Esophagus muscularis mucosa (tissue), 4 donors: Measurements from ENCODE around the gene TNS1. TPM values are rescaled to one million over a fixed set of nuclear protein-coding genes. Genes with fewer than 3 reads are reported as not detected.

Source experiments
- DNase-seq: peaks from one replicate; pipeline ENCODE4 v3.0.0-alpha.2; 2017; ENCODE audit errors: extremely low spot score
- H3K27ac ChIP-seq, 4 donors: fragments of 200-600 bp; sonication (generic); replicated peaks in 1 of 4; 1 replicate in 3 of 4; 2 replicates in 1 of 4; pipeline ENCODE4 v1.5.1; 2016 to 2019; ENCODE audit warnings: mild to moderate bottlenecking in 1 of 4
- H3K27me3 ChIP-seq, 4 donors: fragments of 200-600 bp; sonication (generic); one replicate each; pipeline versions ENCODE4 v1.5.1 to v1.6.0; 2016 to 2019
- H3K36me3 ChIP-seq, 4 donors: fragments of 200-600 bp; sonication (generic); one replicate each; pipeline ENCODE4 v1.5.1; 2016 to 2019
- H3K4me1 ChIP-seq, 4 donors: fragments of 200-600 bp; sonication (generic); one replicate each; pipeline ENCODE4 v1.5.1; 2016 to 2019
- H3K4me3 ChIP-seq, 4 donors: fragments of 200-600 bp; sonication (generic); 1 replicate in 2 of 4; 2 replicates in 2 of 4; pipeline ENCODE4 v1.5.1; 2016 to 2019; ENCODE audit warnings: mild to moderate bottlenecking in 4 of 4, moderate library complexity in 1 of 4
- H3K9me3 ChIP-seq, 4 donors: fragments of 200-600 bp; sonication (generic); 1 replicate in 3 of 4; 2 replicates in 1 of 4; pipeline ENCODE4 v1.5.1; 2016 to 2019
- EP300 ChIP-seq: sonication (generic); formaldehyde crosslinking; IDR thresholded peaks from one replicate; pipeline ENCODE4 v1.6.1; 2017; ENCODE audit warnings: antibody characterized with exemption
- POLR2A ChIP-seq: fragments of 450-650 bp; IDR thresholded peaks from one replicate; pipeline ENCODE4 v1.6.1; 2017; ENCODE audit warnings: antibody characterized with exemption, moderate library complexity, mild to moderate bottlenecking, low read depth
- POLR2AphosphoS5 ChIP-seq, 2 donors: sonication (generic); formaldehyde crosslinking; IDR thresholded peaks; one replicate each; pipeline ENCODE4 v1.6.1; 2017; ENCODE audit warnings: antibody characterized with exemption in 2 of 2
- WGBS: methylation state at CpG from one replicate; pipeline ENCODE4 v1.1.5; 2018; 5-methylcytosine and 5-hydroxymethylcytosine counted together
- intact Hi-C: fragments of 100-400 bp; cut with DNase I; formaldehyde crosslinking; loops from one replicate; pipeline ENCODE4 v1.15.1; 2023
- total RNA-seq, 4 donors: library from RNA; depleted of rRNA; stranded (reverse); fragments of >200 nt; gene quantifications; one replicate each; pipeline versions ENCODE4 v1.1.0 to v1.2.1, GENCODE V29; 2016
- TF ChIP-seq, protein P1 (sequence below), 3 experiments: fragments of 200-600 bp in 2 of 3; fragments of 450-650 bp in 1 of 3; sonication (generic) in 2 of 3; IDR thresholded peaks; one replicate each; pipeline ENCODE4 v1.5.1; 2017 to 2019; ENCODE audit warnings: antibody characterized with exemption in 3 of 3, mild to moderate bottlenecking in 2 of 3, moderate library complexity in 1 of 3

Gene TNS1
- total RNA-seq, 4 donors from 2014 or later, result 1,001 to 2,170 (median 1,411) TPM

DNA sequence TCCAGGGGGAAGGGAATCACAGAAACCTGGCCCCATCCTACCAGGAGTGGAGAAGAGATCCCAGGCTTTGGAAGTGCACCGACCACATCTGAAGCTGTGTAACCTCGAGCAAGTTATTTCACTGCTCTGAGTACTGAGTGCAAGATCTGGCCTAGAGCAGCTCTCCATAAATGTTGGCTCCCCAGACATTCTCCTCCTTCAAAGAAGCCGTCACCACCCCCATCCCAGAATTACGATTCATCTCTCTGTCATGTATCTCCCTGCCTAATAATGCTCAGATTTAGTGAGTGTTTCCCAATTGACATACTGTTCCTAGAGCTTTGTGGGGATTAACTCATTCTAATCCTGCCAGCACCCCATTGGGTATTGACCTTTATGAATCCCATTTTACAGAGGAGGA, 51.7 kb downstream of the TNS1 start:
- H3K4me1 ChIP-seq, result peaks cover 82 to 100% (median 99%) of the 10 kb centered on the region in 4 donors
- DNase-seq, result no peak
- H3K4me3 ChIP-seq, result no peak overlapping the region
- no peaks in the 10 kb centered on the region for H3K27me3 ChIP-seq
- no peaks in the 10 kb centered on the region for H3K9me3 ChIP-seq
- intact Hi-C loops, result no loop called here
- 64% methylated on average over 3 of the region's 4 CpGs for WGBS
- H3K36me3 ChIP-seq, result no peaks in the 10 kb centered on the region
- TF ChIP-seq POLR2AphosphoS5 (IDR thresholded peaks at IDR 0.05) (no peak), POLR2A (no peak), EP300 (no peak)
- TF ChIP-seq, protein P1, sequence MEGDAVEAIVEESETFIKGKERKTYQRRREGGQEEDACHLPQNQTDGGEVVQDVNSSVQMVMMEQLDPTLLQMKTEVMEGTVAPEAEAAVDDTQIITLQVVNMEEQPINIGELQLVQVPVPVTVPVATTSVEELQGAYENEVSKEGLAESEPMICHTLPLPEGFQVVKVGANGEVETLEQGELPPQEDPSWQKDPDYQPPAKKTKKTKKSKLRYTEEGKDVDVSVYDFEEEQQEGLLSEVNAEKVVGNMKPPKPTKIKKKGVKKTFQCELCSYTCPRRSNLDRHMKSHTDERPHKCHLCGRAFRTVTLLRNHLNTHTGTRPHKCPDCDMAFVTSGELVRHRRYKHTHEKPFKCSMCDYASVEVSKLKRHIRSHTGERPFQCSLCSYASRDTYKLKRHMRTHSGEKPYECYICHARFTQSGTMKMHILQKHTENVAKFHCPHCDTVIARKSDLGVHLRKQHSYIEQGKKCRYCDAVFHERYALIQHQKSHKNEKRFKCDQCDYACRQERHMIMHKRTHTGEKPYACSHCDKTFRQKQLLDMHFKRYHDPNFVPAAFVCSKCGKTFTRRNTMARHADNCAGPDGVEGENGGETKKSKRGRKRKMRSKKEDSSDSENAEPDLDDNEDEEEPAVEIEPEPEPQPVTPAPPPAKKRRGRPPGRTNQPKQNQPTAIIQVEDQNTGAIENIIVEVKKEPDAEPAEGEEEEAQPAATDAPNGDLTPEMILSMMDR (IDR thresholded peaks at IDR 0.05), result no peak
- H3K27ac ChIP-seq, result peak overlapping the region; percentile 89 to 98 (median 97)

DNA sequence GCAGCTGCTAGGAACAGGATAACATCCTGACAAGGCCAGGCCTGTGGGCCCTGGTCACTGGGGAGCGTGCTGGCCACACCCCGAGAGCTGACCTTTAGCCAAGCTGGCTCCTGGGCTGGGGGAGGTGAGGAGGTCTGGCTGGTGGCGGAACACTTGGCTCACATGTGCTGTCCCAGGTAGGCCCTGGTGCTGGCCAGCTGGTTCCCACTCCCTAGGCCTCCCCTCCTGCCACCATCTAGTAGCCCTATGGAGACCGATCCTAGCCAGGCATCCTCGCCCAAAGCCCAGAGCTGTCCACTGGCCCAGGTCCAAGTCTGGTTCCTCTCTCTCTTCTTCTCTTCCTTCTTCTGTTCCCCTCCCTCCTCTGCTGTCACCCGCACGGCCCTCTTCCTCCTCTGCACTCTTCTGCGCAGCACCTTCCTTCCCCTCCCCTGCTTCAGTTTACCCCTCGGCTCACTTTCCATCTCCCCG, 52.4 kb downstream of the TNS1 start:
- no peak for DNase-seq
- Histone ChIP-seq H3K4me3 (peak overlapping the region in 1 of 4 donors; percentile 15), H3K27me3 (no peaks in the 10 kb centered on the region), H3K4me1 (peaks cover 76 to 100% (median 99%) of the 10 kb centered on the region in 4 donors), H3K27ac (peak overlapping the region; percentile 89 to 98 (median 97)), H3K9me3 (no peaks in the 10 kb centered on the region), H3K36me3 (no peaks in the 10 kb centered on the region)
- TF ChIP-seq EP300 (no peak), POLR2AphosphoS5 (IDR thresholded peaks at IDR 0.05) (no peak), POLR2A (no peak)
- TF ChIP-seq, protein P1 (IDR thresholded peaks at IDR 0.05), result no peak
- intact Hi-C loops, result no loop called here
- 70% methylated on average over 9 of the region's 10 CpGs for WGBS

DNA sequence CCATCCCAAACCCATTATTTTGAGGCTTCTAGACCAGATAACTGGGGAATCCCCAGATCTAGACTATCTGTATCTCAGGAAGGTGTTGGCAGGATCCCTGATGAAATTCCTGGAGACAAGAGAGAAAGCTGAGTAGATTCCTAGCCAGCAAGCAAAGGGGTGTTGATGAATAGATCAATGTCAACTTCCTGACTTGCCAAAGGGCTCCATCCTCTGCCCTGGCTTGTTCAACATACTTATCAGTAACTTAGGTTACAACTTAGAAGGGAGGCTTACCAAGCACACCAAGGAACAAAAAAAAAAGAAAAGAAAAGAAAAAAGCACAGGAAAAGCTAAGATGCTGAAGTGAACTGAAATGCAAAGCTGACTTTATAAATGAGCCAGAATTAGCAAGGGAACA, 53.3 kb downstream of the TNS1 start:
- no peaks in the 10 kb centered on the region for H3K36me3 ChIP-seq
- DNase-seq, result no peak
- no peak for TF ChIP-seq EP300
- TF ChIP-seq POLR2AphosphoS5 (IDR thresholded peaks at IDR 0.05), result no peak
- TF ChIP-seq POLR2A, result no peak
- TF ChIP-seq, protein P1 (IDR thresholded peaks at IDR 0.05), result no peak
- peak overlapping the region; percentile 89 to 98 (median 97) for H3K27ac ChIP-seq
- no peak overlapping the region for H3K4me3 ChIP-seq
- intact Hi-C loops, result no loop called here
- H3K4me1 ChIP-seq, result peaks cover 71 to 100% (median 99%) of the 10 kb centered on the region in 4 donors
- H3K9me3 ChIP-seq, result no peaks in the 10 kb centered on the region
- no peaks in the 10 kb centered on the region for H3K27me3 ChIP-seq

DNA sequence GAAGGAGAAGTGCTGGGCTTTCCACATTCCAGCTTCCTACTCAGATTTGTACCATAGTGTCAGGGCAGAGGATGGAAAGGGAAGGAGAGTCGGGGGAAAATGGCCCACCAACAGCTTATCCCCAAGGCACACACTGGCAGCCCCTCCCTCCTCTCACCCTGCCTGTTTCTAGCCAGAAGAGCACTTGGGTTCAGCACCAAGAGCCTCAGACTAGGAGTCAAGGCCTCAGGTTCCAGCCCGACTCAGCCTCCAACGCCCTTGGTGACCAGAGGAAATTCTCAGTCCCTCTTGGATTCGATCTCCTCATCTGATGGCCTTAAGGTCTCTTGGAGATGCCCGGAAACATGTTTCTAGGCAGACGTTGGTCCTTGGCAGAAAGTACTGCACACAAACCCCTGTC, 53.9 kb downstream of the TNS1 start:
- 73% methylated on average over 6 of the region's 6 CpGs for WGBS

More for the DNA sequence above, 53.9 kb downstream of the TNS1 start:
- TF ChIP-seq POLR2AphosphoS5 (IDR thresholded peaks at IDR 0.05) (no peak), EP300 (no peak), POLR2A (no peak)
- TF ChIP-seq, protein P1 (IDR thresholded peaks at IDR 0.05), result no peak
- H3K36me3 ChIP-seq, result no peaks in the 10 kb centered on the region
- no peaks in the 10 kb centered on the region for H3K9me3 ChIP-seq
- no peaks in the 10 kb centered on the region for H3K27me3 ChIP-seq
- H3K4me3 ChIP-seq, result no peak overlapping the region
- H3K27ac ChIP-seq, result peak overlapping the region; percentile 89 to 98 (median 97)
- peaks cover 69 to 100% (median 99%) of the 10 kb centered on the region in 4 donors for H3K4me1 ChIP-seq
- no peak for DNase-seq
- intact Hi-C loops, result no loop called here
